Neural progenitor cell (in vitro differentiated cells): ENCODE data around the gene TEF. TPM values are rescaled to one million over a fixed set of nuclear protein-coding genes. Genes with fewer than 3 reads are reported as not detected.

ENCODE experiments used
- DNase-seq: peaks from one replicate; pipeline ENCODE4 v3.0.0-alpha.2; 2016; ENCODE audit warnings: low spot score
- H2AFZ ChIP-seq: fragments of 200-600 bp; sonication (generic); replicated peaks from 2 replicates; pipeline ENCODE4 v1.6.1; 2016; ENCODE audit warnings: antibody characterized with exemption
- H3F3A ChIP-seq: fragments of 200-600 bp; sonication (generic); 2 replicates; pipeline ENCODE4 v1.6.1; 2016; ENCODE audit warnings: antibody characterized with exemption, low read depth
- H3K27ac ChIP-seq: fragments of 200-600 bp; sonication (generic); 2 replicates; pipeline ENCODE4 v1.5.1; 2016; ENCODE audit warnings: mild to moderate bottlenecking
- H3K27me3 ChIP-seq: fragments of 200-600 bp; sonication (generic); 2 replicates; pipeline ENCODE4 v1.6.1; 2016; ENCODE audit warnings: mild to moderate bottlenecking, moderate library complexity
- H3K36me3 ChIP-seq: fragments of 200-600 bp; sonication (generic); 2 replicates; pipeline ENCODE4 v1.5.1; 2016
- H3K4me1 ChIP-seq: fragments of 200-600 bp; sonication (generic); 2 replicates; pipeline ENCODE4 v1.6.1; 2016; ENCODE audit warnings: mixed run types
- H3K4me2 ChIP-seq: fragments of 200-600 bp; sonication (generic); 2 replicates; pipeline ENCODE4 v1.6.1; 2016
- H3K4me3 ChIP-seq: fragments of 200-600 bp; sonication (generic); 2 replicates; pipeline ENCODE4 v1.5.1; 2016
- H3K79me2 ChIP-seq: fragments of 200-600 bp; sonication (generic); 2 replicates; pipeline ENCODE4 v1.6.1; 2016; ENCODE audit warnings: low read depth
- H3K9ac ChIP-seq: fragments of 200-600 bp; sonication (generic); 2 replicates; pipeline ENCODE4 v1.6.1; 2016
- H3K9me3 ChIP-seq: fragments of 200-600 bp; sonication (generic); 2 replicates; pipeline ENCODE4 v1.5.1; 2016; ENCODE audit warnings: low read depth
- H4K20me1 ChIP-seq: fragments of 200-600 bp; sonication (generic); 2 replicates; pipeline ENCODE4 v1.6.1; 2016; ENCODE audit warnings: low read depth
- H3K27ac Mint-ChIP-seq: 3 replicates; pipeline ENCODE4 v1.8.0; 2021; ENCODE audit warnings: mixed read lengths
- H3K27me3 Mint-ChIP-seq: 2 replicates; pipeline ENCODE4 v1.8.0; 2022; ENCODE audit warnings: low read depth, mild to moderate bottlenecking, inconsistent platforms, moderate library complexity, mixed read lengths; ENCODE audit not compliant: insufficient read depth
- H3K36me3 Mint-ChIP-seq: 3 replicates; pipeline ENCODE4 v1.8.0; 2021; ENCODE audit warnings: mixed read lengths
- H3K4me1 Mint-ChIP-seq: 3 replicates; pipeline ENCODE4 v1.8.0; 2021; ENCODE audit warnings: mixed read lengths
- H3K4me3 Mint-ChIP-seq: 3 replicates; pipeline ENCODE4 v1.8.0; 2021; ENCODE audit warnings: mild to moderate bottlenecking, moderate library complexity, mixed read lengths
- H3K9me3 Mint-ChIP-seq: 3 replicates; pipeline ENCODE4 v1.8.0; 2020; ENCODE audit warnings: mixed read lengths
- CTCF ChIP-seq: fragments of 200-600 bp; sonication (generic); IDR thresholded peaks from 2 replicates; pipeline ENCODE4 v1.5.1; 2017; ENCODE audit warnings: antibody characterized with exemption, mild to moderate bottlenecking
- EZH2 ChIP-seq: fragments of 200-600 bp; sonication (generic); IDR thresholded peaks from 2 replicates; pipeline ENCODE4 v1.6.1; 2017; ENCODE audit warnings: antibody characterized with exemption, mild to moderate bottlenecking, moderate library complexity
- EZH2phosphoT487 ChIP-seq: fragments of 200-600 bp; sonication (generic); IDR thresholded peaks from 2 replicates; pipeline ENCODE4 v1.6.1; 2017; ENCODE audit warnings: antibody characterized with exemption
- total RNA-seq: library from RNA; depleted of rRNA; stranded (reverse); fragments of >200 nt; gene quantifications from 2 replicates; pipeline ENCODE4 v1.2.3, GENCODE V29; 2015; ENCODE audit warnings: low replicate concordance

Gene TEF
- total RNA-seq, 1 donor from 2014 or later, result 11.0 TPM

- no peak for DNase-seq
Observed at GRCh38 chr22:41334215-41334614, 47.5 kb upstream of the TEF start.

GRCh38 chr22:41334951-41335635, 46.6 kb upstream of the TEF start:
- Mint-ChIP-seq H3K4me1 (no peaks in the 10 kb centered on the region), H3K4me3 (no peak overlapping the region), H3K36me3 (peaks cover 16% of the 10 kb centered on the region), H3K27me3 (no peaks in the 10 kb centered on the region), H3K27ac (peak overlapping the region; percentile 84), H3K9me3 (no peaks in the 10 kb centered on the region)
- Histone ChIP-seq H3K4me2 (no peak overlapping the region), H3K4me3 (no peak overlapping the region), H2AFZ (no peak overlapping the region), H3K4me1 (no peaks in the 10 kb centered on the region), H3K9me3 (no peaks in the 10 kb centered on the region), H3F3A (no peaks in the 10 kb centered on the region), H3K27me3 (no peaks in the 10 kb centered on the region), H3K79me2 (no peaks in the 10 kb centered on the region), H3K36me3 (no peaks in the 10 kb centered on the region), H3K9ac (no peak overlapping the region), H4K20me1 (no peaks in the 10 kb centered on the region), H3K27ac (no peak overlapping the region)
- no peak for DNase-seq
- TF ChIP-seq EZH2 (no peak), CTCF (no peak), EZH2phosphoT487 (no peak)

More at GRCh38 chr22:41334215-41334614, 47.5 kb upstream of the TEF start:
- H3K9me3 ChIP-seq, result no peaks in the 10 kb centered on the region
- no peak overlapping the region for H2AFZ ChIP-seq
- Mint-ChIP-seq H3K4me3 (no peak overlapping the region), H3K27me3 (no peaks in the 10 kb centered on the region), H3K36me3 (peaks cover 18% of the 10 kb centered on the region), H3K9me3 (no peaks in the 10 kb centered on the region), H3K4me1 (no peaks in the 10 kb centered on the region), H3K27ac (no peak overlapping the region)
- H3K79me2 ChIP-seq, result no peaks in the 10 kb centered on the region
- H3K27me3 ChIP-seq, result no peaks in the 10 kb centered on the region
- H3F3A ChIP-seq, result no peaks in the 10 kb centered on the region
- no peaks in the 10 kb centered on the region for H3K4me1 ChIP-seq
- H4K20me1 ChIP-seq, result no peaks in the 10 kb centered on the region
- no peaks in the 10 kb centered on the region for H3K36me3 ChIP-seq
- H3K27ac ChIP-seq, result no peak overlapping the region
- H3K4me2 ChIP-seq, result no peak overlapping the region
- no peak for TF ChIP-seq EZH2phosphoT487
- no peak for TF ChIP-seq EZH2
- TF ChIP-seq CTCF, result no peak
- H3K4me3 ChIP-seq, result no peak overlapping the region
- no peak overlapping the region for H3K9ac ChIP-seq

GRCh38 chr22:41338614-41339212, 43.0 kb upstream of the TEF start:
- no peaks in the 10 kb centered on the region for H4K20me1 ChIP-seq
- no peak for DNase-seq
- peaks cover 2% of the 10 kb centered on the region for H3K27me3 Mint-ChIP-seq
- no peaks in the 10 kb centered on the region for H3K4me1 Mint-ChIP-seq
- H3K9ac ChIP-seq, result no peak overlapping the region
- H3K4me3 Mint-ChIP-seq, result no peak overlapping the region
- no peaks in the 10 kb centered on the region for H3K9me3 ChIP-seq
- no peaks in the 10 kb centered on the region for H3K4me1 ChIP-seq
- no peaks in the 10 kb centered on the region for H3K79me2 ChIP-seq
- no peak overlapping the region for H3K4me3 ChIP-seq
- no peak overlapping the region for H3K27ac Mint-ChIP-seq
- H3K4me2 ChIP-seq, result no peak overlapping the region
- H3K27ac ChIP-seq, result no peak overlapping the region
- H3K9me3 Mint-ChIP-seq, result no peaks in the 10 kb centered on the region
- no peak for TF ChIP-seq EZH2
- H2AFZ ChIP-seq, result no peak overlapping the region
- H3K27me3 ChIP-seq, result no peaks in the 10 kb centered on the region
- no peaks in the 10 kb centered on the region for H3F3A ChIP-seq
- no peaks in the 10 kb centered on the region for H3K36me3 ChIP-seq
- peaks cover 12% of the 10 kb centered on the region for H3K36me3 Mint-ChIP-seq

- Histone ChIP-seq H3K9me3 (no peaks in the 10 kb centered on the region), H3K36me3 (no peaks in the 10 kb centered on the region), H3K79me2 (no peaks in the 10 kb centered on the region), H4K20me1 (no peaks in the 10 kb centered on the region), H3F3A (no peaks in the 10 kb centered on the region), H3K9ac (no peak overlapping the region), H3K27me3 (no peaks in the 10 kb centered on the region), H3K4me2 (no peak overlapping the region), H2AFZ (no peak overlapping the region), H3K4me3 (no peak overlapping the region), H3K27ac (no peak overlapping the region), H3K4me1 (no peaks in the 10 kb centered on the region)
- H3K4me3 Mint-ChIP-seq, result no peak overlapping the region
- TF ChIP-seq EZH2, result no peak
- TF ChIP-seq EZH2phosphoT487, result no peak
- no peak for TF ChIP-seq CTCF
- H3K36me3 Mint-ChIP-seq, result peaks cover 16% of the 10 kb centered on the region
- H3K27ac Mint-ChIP-seq, result no peak overlapping the region
- no peak for DNase-seq
- peaks cover 2% of the 10 kb centered on the region for H3K27me3 Mint-ChIP-seq
- no peaks in the 10 kb centered on the region for H3K4me1 Mint-ChIP-seq
- H3K9me3 Mint-ChIP-seq, result no peaks in the 10 kb centered on the region
Observed at GRCh38 chr22:41339823-41340222, 41.9 kb upstream of the TEF start.
